Inflammatory macrophage treated with lipopolysaccharide for 1 hour (primary cell): Measurements from ENCODE around the gene ULK4.
"Not testable (repeated sequence)": the region's sequence is repeated elsewhere in the genome, so short reads cannot be mapped to it uniquely, and the experiment has no call there.

Experiments
- DNase-seq, 2 donors: peaks; one replicate each; pipeline ENCODE4 v3.0.0-alpha.2; 2020 to 2022

Gene ULK4

GRCh38 chr3:41961751-41962679 lies at the start of gene ULK4:
Gene ULK4, minus strand, starts transcription at chr3:41962103. Its CDS starts 7,344 bp downstream, at chr3:41954759.
- DNase-seq = peak; percentile 97 to 100

GRCh38 chr3:42010530-42010929 lies 48.6 kb upstream of the ULK4 start:
- no peak for DNase-seq

- no peak for DNase-seq
Observed at GRCh38 chr3:42009456-42009855, 47.6 kb upstream of the ULK4 start.

GRCh38 chr3:42007785-42008184 lies 45.9 kb upstream of the ULK4 start:
- DNase-seq = no peak

- no peak for DNase-seq
Observed at GRCh38 chr3:42005401-42005800, 43.5 kb upstream of the ULK4 start.

- DNase-seq = no peak
Observed at GRCh38 chr3:42002790-42003189, 40.9 kb upstream of the ULK4 start.

GRCh38 chr3:42001777-42002176 lies 39.9 kb upstream of the ULK4 start:
- DNase-seq = peak; percentile 45 to 46

GRCh38 chr3:41999909-42000308 lies 38.0 kb upstream of the ULK4 start:
- no peak for DNase-seq

GRCh38 chr3:41997702-41998550 lies 36.0 kb upstream of the ULK4 start:
- peak in 1 of 2 donors; percentile 11 for DNase-seq

- DNase-seq = no peak
Observed at GRCh38 chr3:41991437-41991836, 29.5 kb upstream of the ULK4 start.

GRCh38 chr3:41989518-41989917 lies 27.6 kb upstream of the ULK4 start:
- DNase-seq = no peak

- no peak for DNase-seq
Observed at GRCh38 chr3:41987627-41988026, 25.7 kb upstream of the ULK4 start.

GRCh38 chr3:41986561-41986960 lies 24.7 kb upstream of the ULK4 start:
- DNase-seq = no peak

GRCh38 chr3:41985018-41985417 lies 23.1 kb upstream of the ULK4 start:
- DNase-seq = no peak

GRCh38 chr3:41983091-41983490 lies 21.2 kb upstream of the ULK4 start:
- DNase-seq = not testable (repeated sequence)

- DNase-seq = not testable (repeated sequence)
Observed at GRCh38 chr3:41977401-41977800, 15.5 kb upstream of the ULK4 start.

- no peak for DNase-seq
Observed at GRCh38 chr3:41975416-41976103, 13.7 kb upstream of the ULK4 start.

- peak in 1 of 2 donors; percentile 32 for DNase-seq
Observed at GRCh38 chr3:41974223-41974622, 12.3 kb upstream of the ULK4 start.

GRCh38 chr3:41972802-41973201 lies 10.9 kb upstream of the ULK4 start:
- DNase-seq = no peak

- no peak for DNase-seq
Observed at GRCh38 chr3:41966206-41966605, 4.3 kb upstream of the ULK4 start.

GRCh38 chr3:41963823-41964222 lies 1.9 kb upstream of the ULK4 start:
- DNase-seq = no peak

GRCh38 chr3:41960826-41961750 lies 815 bp downstream of the ULK4 start:
- DNase-seq = peak; percentile 40 to 47
